Mesenchymal stem cell (in vitro differentiated cells and primary cell): ENCODE measurements around the gene TOR2A.

ENCODE experiments used
- DNase-seq: peaks from one replicate; pipeline ENCODE4 v3.0.0-alpha.2; 2013
- H2AFZ ChIP-seq: one replicate; pipeline ENCODE4 v1.6.1; 2013; ENCODE audit warnings: low read depth, mild to moderate bottlenecking, control low read depth, inconsistent platforms, low read length, moderate library complexity
- H2AK5ac ChIP-seq: 2 replicates; pipeline ENCODE4 v1.6.1; 2013; ENCODE audit warnings: low read length, moderate library complexity, mild to moderate bottlenecking, inconsistent platforms; ENCODE audit not compliant: severe bottlenecking
- H2BK120ac ChIP-seq: one replicate; pipeline ENCODE4 v1.6.1; 2013; ENCODE audit warnings: low read depth, mild to moderate bottlenecking, inconsistent platforms, low read length, moderate library complexity
- H2BK12ac ChIP-seq, 2 experiments: one replicate each; pipeline ENCODE4 v1.6.1; 2013; ENCODE audit warnings: inconsistent platforms in 2 of 2, low read length in 2 of 2, mild to moderate bottlenecking in 2 of 2, moderate library complexity in 2 of 2, control low read depth in 1 of 2
- H2BK15ac ChIP-seq: one replicate; pipeline ENCODE4 v1.6.1; 2013; ENCODE audit warnings: mild to moderate bottlenecking, low read depth, inconsistent platforms; ENCODE audit not compliant: poor library complexity, severe bottlenecking
- H2BK5ac ChIP-seq: 2 replicates; pipeline ENCODE4 v1.6.1; 2013; ENCODE audit warnings: low read depth, mild to moderate bottlenecking, low read length, control low read depth, inconsistent platforms; ENCODE audit not compliant: poor library complexity, severe bottlenecking
- H3K14ac ChIP-seq, 2 experiments: one replicate each; pipeline ENCODE4 v1.6.1; 2013; ENCODE audit warnings: inconsistent platforms in 2 of 2, low read length in 2 of 2, control low read depth in 1 of 2, mild to moderate bottlenecking in 1 of 2, moderate library complexity in 1 of 2
- H3K18ac ChIP-seq, 2 experiments: one replicate each; pipeline ENCODE4 v1.6.1; 2013; ENCODE audit warnings: inconsistent platforms in 2 of 2, low read length in 2 of 2, control low read depth in 1 of 2, low read depth in 1 of 2, mild to moderate bottlenecking in 1 of 2
- H3K23ac ChIP-seq, 2 experiments: one replicate each; pipeline ENCODE4 v1.6.1; 2013; ENCODE audit warnings: inconsistent platforms in 2 of 2, low read length in 2 of 2, mild to moderate bottlenecking in 2 of 2, moderate library complexity in 2 of 2, control low read depth in 1 of 2
- H3K27ac ChIP-seq: 2 replicates; pipeline ENCODE4 v1.5.1; 2013; ENCODE audit warnings: mild to moderate bottlenecking, moderate library complexity, low read length, control low read depth, inconsistent platforms; ENCODE audit not compliant: poor library complexity, severe bottlenecking
- H3K27me3 ChIP-seq, 2 experiments: 2 replicates each; pipeline versions ENCODE4 v1.6.1 to v1.7.0; 2013; ENCODE audit warnings: low read length in 2 of 2, mild to moderate bottlenecking in 2 of 2, moderate library complexity in 2 of 2, control low read depth in 1 of 2, inconsistent platforms in 1 of 2; ENCODE audit not compliant: control insufficient read depth in 1 of 2, insufficient read depth in 1 of 2
- H3K36me3 ChIP-seq, 2 experiments: 2 replicates each; pipeline versions ENCODE4 v1.6.1 to v1.7.0; 2013; ENCODE audit warnings: low read length in 2 of 2, control low read depth in 1 of 2, inconsistent platforms in 1 of 2, low read depth in 1 of 2, mild to moderate bottlenecking in 1 of 2; ENCODE audit not compliant: insufficient read depth in 2 of 2, control insufficient read depth in 1 of 2
- H3K4ac ChIP-seq, 2 experiments: one replicate each; pipeline ENCODE4 v1.6.1; 2013; ENCODE audit warnings: inconsistent platforms in 2 of 2, low read length in 2 of 2, mild to moderate bottlenecking in 2 of 2, moderate library complexity in 2 of 2, control low read depth in 1 of 2, low read depth in 1 of 2
- H3K4me1 ChIP-seq: 2 replicates; pipeline ENCODE4 v1.6.1; 2013; ENCODE audit warnings: low read depth, low read length, control low read depth; ENCODE audit not compliant: control insufficient read depth, insufficient read depth
- H3K4me2 ChIP-seq: 2 replicates; pipeline ENCODE4 v1.6.1; 2013; ENCODE audit warnings: low read length, mild to moderate bottlenecking, inconsistent platforms; ENCODE audit not compliant: poor library complexity, severe bottlenecking
- H3K4me3 ChIP-seq, 2 experiments: 2 replicates each; pipeline versions ENCODE4 v1.5.1 to v1.7.0; 2013; ENCODE audit warnings: low read length in 2 of 2, mild to moderate bottlenecking in 2 of 2, control low read depth in 1 of 2, low read depth in 1 of 2; ENCODE audit not compliant: insufficient read depth in 1 of 2
- H3K79me1 ChIP-seq: replicated peaks from 2 replicates; pipeline ENCODE4 v1.6.1; 2013; ENCODE audit warnings: mild to moderate bottlenecking, control low read depth, low read length, inconsistent platforms; ENCODE audit not compliant: poor library complexity, severe bottlenecking
- H3K9ac ChIP-seq: 2 replicates; pipeline ENCODE4 v1.7.0; 2013; ENCODE audit warnings: mild to moderate bottlenecking, low read length, moderate library complexity
- H3K9me3 ChIP-seq: 2 replicates; pipeline ENCODE4 v1.7.0; 2013; ENCODE audit warnings: mild to moderate bottlenecking, low read length; ENCODE audit not compliant: control insufficient read depth
- H4K8ac ChIP-seq: one replicate; pipeline ENCODE4 v1.6.1; 2013; ENCODE audit warnings: inconsistent platforms, mild to moderate bottlenecking, low read length, moderate library complexity
- H4K91ac ChIP-seq: one replicate; pipeline ENCODE4 v1.6.1; 2013; ENCODE audit warnings: mild to moderate bottlenecking, low read length, inconsistent platforms
- WGBS: methylation state at CpG from one replicate; pipeline ENCODE4 v1.1.7; 2013; ENCODE audit warnings: mixed read lengths; 5-methylcytosine and 5-hydroxymethylcytosine counted together

TOR2A gene

GRCh38 chr9:127773272-127773671 lies 38.2 kb upstream of the TOR2A start:
- no peaks in the 10 kb centered on the region for H3K9me3 ChIP-seq
- no peak overlapping the region for H4K91ac ChIP-seq
- H3K36me3 ChIP-seq, result no peaks in the 10 kb centered on the region
- H4K8ac ChIP-seq, result no peak overlapping the region
- no peak overlapping the region for H2AK5ac ChIP-seq
- no peak overlapping the region for H3K9ac ChIP-seq
- H2BK5ac ChIP-seq, result no peak overlapping the region
- H3K4me3 ChIP-seq, result no peak overlapping the region
- DNase-seq, result no peak
- no peaks in the 10 kb centered on the region for H3K79me1 ChIP-seq
- H2BK15ac ChIP-seq, result no peak overlapping the region
- peaks cover 14 to 36% of the 10 kb centered on the region in 2 experiments for H3K27me3 ChIP-seq
- 81% methylated on average over 3 of the region's 3 CpGs for WGBS
- peak overlapping the region in 1 of 2 experiments; percentile 11 for H2BK12ac ChIP-seq
- H3K4me1 ChIP-seq, result peaks cover 12% of the 10 kb centered on the region
- no peak overlapping the region for H3K14ac ChIP-seq
- no peak overlapping the region for H3K18ac ChIP-seq
- no peak overlapping the region for H3K4me2 ChIP-seq
- H2BK120ac ChIP-seq, result no peak overlapping the region
- H3K27ac ChIP-seq, result no peak overlapping the region
- no peak overlapping the region for H3K23ac ChIP-seq
- H3K4ac ChIP-seq, result no peak overlapping the region
- H2AFZ ChIP-seq, result no peak overlapping the region

GRCh38 chr9:127772603-127773002 lies 37.5 kb upstream of the TOR2A start:
- Histone ChIP-seq H3K9ac (no peak overlapping the region), H3K27me3 (peaks cover 14 to 43% of the 10 kb centered on the region in 2 experiments), H3K4me1 (peaks cover 18% of the 10 kb centered on the region), H2AK5ac (no peak overlapping the region), H2BK15ac (no peak overlapping the region), H3K23ac (no peak overlapping the region), H3K27ac (no peak overlapping the region), H2BK120ac (no peak overlapping the region), H3K9me3 (no peaks in the 10 kb centered on the region), H2BK12ac (no peak overlapping the region), H2BK5ac (no peak overlapping the region), H3K14ac (no peak overlapping the region), H4K8ac (no peak overlapping the region), H2AFZ (no peak overlapping the region), H3K18ac (no peak overlapping the region), H3K4ac (no peak overlapping the region), H3K4me2 (no peak overlapping the region), H3K36me3 (no peaks in the 10 kb centered on the region), H3K79me1 (no peaks in the 10 kb centered on the region), H3K4me3 (no peak overlapping the region), H4K91ac (no peak overlapping the region)
- 93% methylated on average over 5 of the region's 5 CpGs for WGBS
- DNase-seq, result no peak

GRCh38 chr9:127771570-127772189 lies 36.6 kb upstream of the TOR2A start:
- H2BK15ac ChIP-seq, result no peak overlapping the region
- no peak overlapping the region for H3K23ac ChIP-seq
- H2BK5ac ChIP-seq, result no peak overlapping the region
- H3K9ac ChIP-seq, result peak overlapping the region; percentile 21
- no peaks in the 10 kb centered on the region for H3K79me1 ChIP-seq
- H2BK12ac ChIP-seq, result no peak overlapping the region
- peaks cover 18% of the 10 kb centered on the region for H3K4me1 ChIP-seq
- no peak overlapping the region for H3K18ac ChIP-seq
- 10% methylated on average over 15 of the region's 19 CpGs for WGBS
- no peak overlapping the region for H3K27ac ChIP-seq
- no peak overlapping the region for H3K4ac ChIP-seq
- no peak overlapping the region for H3K14ac ChIP-seq
- H4K8ac ChIP-seq, result no peak overlapping the region
- DNase-seq, result no peak
- no peak overlapping the region for H4K91ac ChIP-seq
- peak overlapping the region in 1 of 2 experiments; percentile 72 for H3K4me3 ChIP-seq
- peak overlapping the region; percentile 57 for H3K4me2 ChIP-seq
- no peaks in the 10 kb centered on the region for H3K36me3 ChIP-seq
- no peak overlapping the region for H2AFZ ChIP-seq
- H3K27me3 ChIP-seq, result peaks cover 12 to 48% of the 10 kb centered on the region in 2 experiments
- no peak overlapping the region for H2AK5ac ChIP-seq
- H2BK120ac ChIP-seq, result no peak overlapping the region
- H3K9me3 ChIP-seq, result no peaks in the 10 kb centered on the region

- Histone ChIP-seq H2AK5ac (no peak overlapping the region), H3K23ac (peak overlapping the region in 1 of 2 experiments; percentile 67), H3K36me3 (no peaks in the 10 kb centered on the region), H3K9me3 (no peaks in the 10 kb centered on the region), H3K4me2 (peak overlapping the region; percentile 97), H3K27ac (no peak overlapping the region), H2BK15ac (peak overlapping the region; percentile 70), H3K4me1 (peaks cover 18% of the 10 kb centered on the region), H4K91ac (peak overlapping the region; percentile 44), H2BK12ac (no peak overlapping the region), H4K8ac (peak overlapping the region; percentile 61), H2BK5ac (no peak overlapping the region), H3K9ac (peak overlapping the region; percentile 41), H2BK120ac (no peak overlapping the region), H3K79me1 (no peaks in the 10 kb centered on the region), H3K4me3 (peak overlapping the region; percentile 53 to 72), H3K14ac (no peak overlapping the region), H3K27me3 (peaks cover 6 to 46% of the 10 kb centered on the region in 2 experiments), H3K18ac (peak overlapping the region in 1 of 2 experiments; percentile 67), H2AFZ (no peak overlapping the region), H3K4ac (no peak overlapping the region)
- under 1% methylated on average over 41 of the region's 43 CpGs for WGBS
- DNase-seq, result peak; percentile 98
Observed at GRCh38 chr9:127770905-127771569, 35.9 kb upstream of the TOR2A start.
